Right renal cortex interstitium (tissue), 3 donors: ENCODE results near the gene CARHSP1. TPM values are rescaled to one million over a fixed set of nuclear protein-coding genes. Genes with fewer than 3 reads are reported as not detected.
"Not testable (repeated sequence)": the region's sequence is repeated elsewhere in the genome, so short reads cannot be mapped to it uniquely, and the experiment has no call there.

Experiments used
- DNase-seq, 3 donors: peaks; one replicate each; pipeline ENCODE4 v3.0.0-alpha.2; 2013; ENCODE audit warnings: low read depth in 3 of 3, low spot score in 2 of 3
- polyA plus RNA-seq, 3 donors: library from polyadenylated mRNA; unstranded; fragments of 120-200 nt; gene quantifications; one replicate each; pipeline ENCODE4 v1.2.1, GENCODE V29; 2013; ENCODE audit not compliant: insufficient read length in 3 of 3

The CARHSP1 gene
- polyA plus RNA-seq, 3 donors, result 64.9 to 74.6 (median 65.4) TPM

DNA sequence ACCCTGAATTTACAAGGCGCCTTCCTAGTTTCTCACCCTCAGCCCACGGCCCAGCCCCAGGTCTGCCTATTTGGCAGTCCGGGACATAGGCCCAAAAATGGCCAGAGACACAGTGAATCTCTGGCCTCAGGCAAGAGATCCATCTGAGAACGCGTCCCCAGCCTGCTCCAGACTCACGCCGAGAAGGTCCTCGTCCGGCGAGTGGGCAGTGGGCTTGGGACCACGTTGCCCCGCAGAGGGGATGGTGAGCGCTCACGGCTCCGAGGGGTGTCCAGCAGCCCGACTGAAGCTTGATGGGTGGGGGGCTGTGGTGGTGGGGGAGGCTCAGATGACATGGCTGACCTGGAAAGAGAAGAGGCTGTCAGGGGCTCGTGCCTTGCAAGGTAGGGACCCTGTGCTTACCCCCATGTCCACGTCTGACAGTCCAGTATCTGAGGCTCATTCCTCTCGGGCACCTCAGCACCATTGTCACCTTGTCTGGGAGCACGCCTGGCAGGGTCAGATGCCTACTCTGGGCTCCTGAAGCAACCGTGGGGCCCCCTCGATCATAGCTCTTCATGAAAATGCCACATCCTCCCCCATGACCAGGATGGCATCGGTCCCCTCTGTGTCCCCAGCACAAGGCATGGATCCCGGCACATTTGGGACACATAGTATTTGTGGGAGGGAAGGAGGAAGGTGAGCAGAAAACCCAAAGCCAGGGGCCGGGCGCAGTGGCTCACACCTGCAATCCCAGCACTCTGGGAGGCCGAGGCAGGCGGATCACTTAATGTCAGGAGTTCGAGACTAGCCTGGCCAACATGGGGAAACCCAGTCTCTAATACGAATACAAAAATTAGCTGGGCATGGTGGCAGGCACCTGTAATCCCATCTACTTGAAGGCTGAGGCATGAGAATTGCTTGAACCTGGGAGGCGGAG is 9.6 kb downstream of the CARHSP1 start:
- DNase-seq, result no peak

GRCh38 chr16:8855972-8856371 is 12.8 kb downstream of the CARHSP1 start:
- no peak for DNase-seq

DNA sequence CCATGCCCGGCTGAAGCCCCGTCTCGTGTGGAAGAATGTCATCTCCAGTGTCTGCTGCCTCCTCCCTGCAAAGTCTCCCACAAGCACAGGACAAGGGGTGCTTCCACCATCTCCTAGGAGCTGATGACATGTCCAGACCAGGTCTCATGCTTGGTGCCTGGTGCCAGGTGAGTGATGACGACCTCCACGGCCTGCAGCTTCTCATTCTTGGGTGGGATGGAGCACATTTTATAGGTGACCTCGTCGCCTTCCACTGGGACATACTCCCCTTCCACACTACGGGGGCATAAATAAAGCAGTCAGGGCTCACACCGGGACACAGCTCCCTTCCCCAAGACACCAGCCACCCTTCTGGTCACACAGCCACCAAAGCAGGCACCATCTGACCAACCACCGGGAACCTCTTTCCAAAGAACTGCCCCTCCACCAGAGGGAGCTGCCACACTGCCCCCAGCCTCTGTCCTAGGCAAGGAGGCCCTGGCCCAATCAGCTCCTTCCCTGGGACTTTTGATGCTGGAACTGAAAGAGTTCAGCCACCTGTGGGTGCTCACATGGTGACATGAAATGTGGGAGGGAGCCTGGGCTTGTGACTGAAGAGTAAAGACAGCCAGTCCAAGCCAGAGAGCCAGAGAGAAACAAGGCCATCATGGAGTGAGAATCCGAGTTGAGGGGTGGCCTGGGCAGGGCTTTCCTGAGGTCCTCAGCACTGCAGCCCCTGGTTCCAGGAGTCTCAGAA is 13.6 kb downstream of the CARHSP1 start:
- no peak for DNase-seq

DNA sequence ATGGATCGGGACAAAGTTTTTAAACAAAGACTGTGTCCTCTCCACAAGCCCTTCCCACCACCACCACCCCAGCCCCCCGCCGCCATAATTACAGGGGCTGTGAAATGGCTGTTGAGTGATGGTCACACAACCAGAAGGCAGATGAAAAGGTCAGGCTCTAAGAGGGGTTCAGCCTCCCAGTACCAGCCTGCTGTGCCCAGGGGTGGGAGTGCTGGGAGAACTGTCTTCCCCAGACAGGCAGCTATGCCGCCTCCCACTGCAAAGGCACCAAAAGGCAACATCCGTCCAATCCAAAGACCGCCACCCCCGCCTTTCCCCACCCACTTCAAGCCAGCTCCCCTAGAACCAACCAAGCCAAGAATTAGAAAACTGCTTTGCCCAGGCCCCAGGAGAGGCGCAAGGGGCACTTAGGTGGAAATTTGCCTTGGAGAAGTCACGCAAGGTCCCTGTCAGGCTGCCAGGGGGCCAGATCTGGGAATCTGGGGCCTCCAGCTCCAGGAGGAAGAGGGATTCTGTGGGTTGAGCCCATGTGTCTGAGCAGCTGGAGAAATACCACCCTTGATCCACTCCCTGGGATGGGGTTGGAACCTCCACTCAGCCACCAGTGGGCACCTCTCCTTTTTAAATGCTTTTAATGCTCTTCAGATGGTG is 14.4 kb downstream of the CARHSP1 start:
- no peak for DNase-seq

DNA sequence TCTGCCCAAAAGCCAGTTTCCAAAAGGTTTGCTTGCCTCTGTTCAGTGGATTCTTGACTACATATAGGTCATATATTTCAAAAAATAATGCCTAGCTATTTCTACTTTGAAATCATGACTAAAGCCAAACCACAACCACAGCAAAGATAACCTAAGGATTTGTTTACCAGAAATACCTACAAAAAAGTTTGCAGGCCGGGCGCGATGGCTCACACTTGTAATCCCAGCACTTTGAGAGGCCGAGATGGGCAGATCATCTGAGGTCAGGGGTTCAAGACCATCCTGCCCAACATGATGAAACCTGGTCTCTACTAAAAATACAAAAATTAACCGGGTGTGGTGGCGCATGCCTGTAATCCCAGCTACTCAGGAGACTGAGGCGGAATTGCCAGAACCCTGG is 15.2 kb downstream of the CARHSP1 start:
- DNase-seq, result no peak

DNA sequence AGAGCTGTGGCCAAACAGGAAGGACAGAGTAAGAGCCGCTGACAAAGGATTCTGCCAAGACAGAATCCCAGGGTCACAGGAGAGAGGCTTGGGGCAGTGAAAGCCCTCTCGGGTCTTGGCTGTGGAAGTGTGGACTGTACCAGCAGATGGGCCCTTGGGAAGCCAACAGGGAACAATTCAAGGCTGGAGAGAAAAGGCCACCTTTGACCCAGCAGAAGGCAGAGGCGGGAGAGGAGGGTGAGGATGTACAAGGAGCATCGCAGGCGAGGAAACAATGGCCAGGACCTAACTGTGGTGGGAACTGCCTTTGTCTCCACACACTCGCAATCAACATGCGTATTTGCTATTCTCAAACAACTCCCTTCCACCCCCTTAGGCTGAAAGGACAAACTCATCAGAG is 15.7 kb downstream of the CARHSP1 start:
- DNase-seq, result no peak

DNA sequence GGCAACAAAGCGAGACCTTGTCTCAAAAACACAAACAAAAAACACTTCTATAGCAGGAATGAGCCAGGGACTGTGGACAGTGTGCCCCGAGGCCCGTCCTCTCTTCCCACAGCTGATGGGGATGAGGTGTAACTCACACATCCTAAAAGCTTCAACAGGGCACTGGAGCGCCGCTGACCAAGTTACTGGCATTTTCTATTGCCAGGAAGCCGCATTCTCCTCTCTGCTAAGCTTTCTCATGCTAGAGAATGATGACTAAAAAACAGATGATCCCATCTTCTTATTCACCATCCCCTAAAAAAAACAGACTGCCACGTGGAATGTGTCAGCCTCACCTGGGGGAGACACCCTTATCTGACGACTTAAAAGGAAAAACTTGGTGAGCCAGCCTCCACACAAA is 16.3 kb downstream of the CARHSP1 start:
- DNase-seq, result no peak

DNA sequence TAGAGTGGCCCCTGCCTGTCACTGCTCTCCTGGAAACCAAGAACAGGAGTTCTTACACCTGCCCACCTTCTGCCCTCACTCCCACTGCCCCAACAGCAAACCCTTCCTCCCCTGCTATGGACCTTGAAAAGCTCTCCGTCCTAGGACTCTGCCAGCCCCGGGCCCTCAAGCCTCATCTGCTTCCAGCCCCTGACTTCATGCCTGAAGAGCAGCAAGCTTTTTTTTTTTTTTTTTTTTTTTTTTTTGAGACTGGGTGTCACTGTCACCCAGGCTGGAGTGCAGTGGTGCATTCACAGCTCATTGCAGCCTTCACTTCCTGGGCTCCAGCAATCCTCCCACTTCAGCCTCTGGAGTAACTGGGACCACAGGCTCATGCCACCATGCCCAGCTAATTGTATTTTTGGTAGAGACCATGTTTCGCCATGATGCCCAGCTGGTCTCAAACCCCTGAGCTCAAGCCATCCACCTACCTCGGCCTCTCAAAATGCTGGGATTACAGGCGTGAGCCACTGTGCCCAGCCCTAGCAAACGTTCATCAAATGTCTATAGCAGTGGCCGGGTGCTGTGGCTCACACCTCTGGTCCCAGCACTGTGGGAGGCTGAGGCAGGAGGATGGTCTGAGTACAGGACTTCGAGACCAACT is 16.9 kb downstream of the CARHSP1 start:
- no peak for DNase-seq

GRCh38 chr16:8850279-8850885 is 18.4 kb downstream of the CARHSP1 start:
- DNase-seq, result no peak

- no peak for DNase-seq
Observed at GRCh38 chr16:8849411-8850011, 19.3 kb downstream of the CARHSP1 start.

GRCh38 chr16:8848939-8849391 is 19.8 kb downstream of the CARHSP1 start:
- DNase-seq, result no peak

DNA sequence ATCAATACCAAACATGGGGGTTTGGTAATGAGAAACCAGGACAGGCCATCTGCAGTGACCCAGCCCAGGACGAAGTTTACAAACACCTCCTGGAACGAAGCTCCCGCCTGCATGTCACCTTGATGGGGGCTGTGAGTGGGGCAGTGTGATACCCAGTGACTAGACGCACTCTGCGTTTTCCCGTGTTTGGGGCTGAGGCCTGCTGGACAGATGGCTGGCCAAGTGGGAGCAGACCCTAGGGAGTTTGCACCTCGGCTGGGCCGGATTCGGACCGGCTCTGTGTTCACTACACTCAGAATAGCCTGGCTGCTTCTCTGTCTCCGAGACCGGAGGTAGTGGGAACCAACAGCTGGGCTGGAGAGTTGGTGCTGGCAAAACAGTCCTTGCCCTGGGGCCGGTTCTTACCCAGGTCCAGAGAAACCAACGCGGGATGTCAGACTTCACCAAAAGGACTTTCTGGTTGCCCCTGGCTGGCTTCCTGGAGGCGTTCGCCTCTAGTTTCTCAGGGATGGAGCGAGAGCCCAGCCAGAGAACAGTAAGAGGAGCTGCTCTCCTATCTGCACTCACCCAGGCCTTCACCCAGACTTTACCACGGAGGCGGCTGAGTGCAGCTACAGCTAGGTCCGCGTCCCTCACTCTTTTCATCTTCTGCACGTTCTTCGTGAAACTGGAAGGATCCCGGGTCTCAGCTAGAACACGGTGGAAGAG is 20.4 kb downstream of the CARHSP1 start:
- no peak for DNase-seq

GRCh38 chr16:8847623-8848022 is 21.2 kb downstream of the CARHSP1 start:
- DNase-seq, result no peak

DNA sequence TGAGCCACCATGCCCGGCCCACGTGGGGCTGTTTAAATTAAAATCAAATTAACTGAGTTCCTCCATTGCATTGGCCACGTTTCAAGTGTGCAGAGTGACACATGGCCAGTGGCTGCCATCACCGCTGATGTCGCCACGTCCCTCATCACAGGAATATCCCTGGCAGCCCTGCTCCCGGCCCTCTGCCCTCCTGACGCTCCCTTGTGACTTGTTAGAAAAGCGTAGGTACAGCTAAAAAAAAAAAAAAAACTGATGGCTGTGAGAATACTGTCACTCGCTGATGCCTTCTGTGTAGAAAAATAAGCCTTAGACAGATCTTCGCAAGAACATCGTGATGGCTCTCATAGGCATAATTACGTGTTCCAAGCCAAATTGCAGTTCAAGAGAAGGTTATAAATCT is 21.7 kb downstream of the CARHSP1 start:
- DNase-seq, result no peak

GRCh38 chr16:8846401-8846932 is 22.3 kb downstream of the CARHSP1 start:
- DNase-seq, result no peak

DNA sequence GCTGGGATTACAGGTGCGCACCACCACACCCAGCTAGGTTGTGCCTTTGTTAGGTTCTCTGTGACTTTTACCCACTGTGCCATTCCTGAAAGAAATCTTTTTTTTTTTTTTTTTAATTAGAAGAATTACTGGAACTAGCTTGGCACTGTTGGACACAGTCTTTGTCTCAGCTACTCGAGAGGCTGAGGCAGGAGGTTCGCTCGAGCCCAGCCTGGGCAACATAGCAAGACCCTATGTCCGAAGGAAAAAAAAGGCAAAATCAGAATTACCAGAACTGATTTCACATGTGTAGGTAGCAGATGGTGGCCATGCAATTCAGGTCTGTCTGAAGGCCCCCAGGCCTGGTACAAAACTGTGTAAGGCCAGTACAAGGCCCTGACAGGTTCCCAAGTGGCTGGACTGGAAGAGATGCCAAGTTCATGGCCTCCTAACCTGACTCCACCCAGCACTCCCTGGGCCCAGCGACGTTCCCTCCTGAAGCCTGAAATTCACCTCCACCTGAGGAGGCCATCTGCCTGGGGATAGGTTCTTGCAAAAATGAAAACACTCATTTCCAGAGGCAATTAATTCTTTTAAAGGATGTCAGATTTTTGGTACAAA is 23.0 kb downstream of the CARHSP1 start:
- DNase-seq, result no peak

DNA sequence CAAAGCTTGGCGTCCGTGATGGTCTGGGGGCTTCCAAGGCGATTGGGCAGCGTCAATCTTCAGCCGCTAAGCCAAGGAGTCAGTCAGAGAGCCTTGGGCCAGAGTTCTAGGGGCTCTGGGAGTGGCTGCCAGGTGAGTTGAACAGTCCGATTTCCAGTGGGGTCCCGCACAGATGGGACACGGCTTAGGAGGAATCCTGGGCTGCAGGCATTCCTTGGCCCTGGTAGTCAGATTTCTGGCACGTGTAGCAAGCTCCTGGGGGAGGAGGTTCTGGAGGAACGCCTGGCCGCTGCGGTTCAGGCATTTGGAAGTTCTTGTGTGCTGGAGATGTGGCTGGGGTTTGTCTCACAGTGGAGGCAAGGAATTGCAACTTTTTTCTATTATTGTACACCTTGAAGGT is 25.5 kb downstream of the CARHSP1 start:
- DNase-seq, result not testable (repeated sequence)

DNA sequence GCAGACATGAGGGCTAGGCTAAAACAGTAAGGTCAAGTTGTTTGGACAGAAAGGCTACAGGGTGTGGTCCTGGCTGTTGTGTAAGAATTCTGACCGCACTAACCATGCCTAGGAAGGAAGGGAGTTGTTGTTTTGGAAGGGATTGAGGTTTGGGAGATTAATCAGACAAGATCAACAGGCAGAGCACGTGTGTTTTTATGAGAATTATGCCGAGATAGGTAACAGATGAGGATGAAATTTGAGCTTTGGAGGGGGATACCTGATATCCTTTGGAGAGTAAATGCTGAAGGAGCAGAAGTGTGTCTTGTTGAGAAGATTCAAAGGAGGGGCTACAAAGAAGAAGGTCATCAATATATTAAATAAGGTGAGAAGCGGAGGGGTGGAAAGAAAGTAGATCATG is 26.8 kb downstream of the CARHSP1 start:
- not testable (repeated sequence) for DNase-seq

DNA sequence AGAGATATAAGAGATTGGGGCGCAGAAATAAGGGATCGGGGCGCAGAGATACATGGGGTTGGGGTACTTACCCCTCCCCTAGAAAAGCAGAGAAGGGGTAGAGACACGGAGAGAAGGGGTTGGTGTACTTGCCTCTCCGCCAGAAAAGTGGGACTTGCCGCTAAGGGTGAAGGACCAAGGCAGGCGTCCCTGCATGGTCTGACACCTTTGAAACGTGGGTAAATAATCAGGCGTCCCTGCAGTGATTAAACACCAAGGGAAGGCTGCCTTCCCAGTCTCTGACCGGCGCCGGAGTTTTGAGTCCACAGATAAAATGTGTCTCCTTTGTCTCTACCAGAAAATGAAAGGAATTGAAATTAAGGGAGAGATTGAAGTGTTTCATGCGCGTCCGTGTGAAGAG is 31.2 kb downstream of the CARHSP1 start:
- DNase-seq, result not testable (repeated sequence)
